Naive thymus-derived CD4-positive, alpha-beta T cell (primary cell): ENCODE results near the gene NRCAM. TPM values are rescaled to one million over a fixed set of nuclear protein-coding genes. Genes with fewer than 3 reads are reported as not detected.

Experiments
- ATAC-seq: fragments of 150-1000 bp; cut with Tn5 transposase; 2 replicates; pipeline ENCODE4 v1.10.0; 2021; ENCODE audit warnings: mild to moderate bottlenecking, moderate library complexity
- CTCF ChIA-PET: fragments of 350-600 bp; sonication (Branson Sonifier 250); formaldehyde crosslinking; loops from one replicate; lab custom pipeline; 2021; ENCODE audit warnings: antibody characterized with exemption; lab: Charles Lee
- POLR2A ChIA-PET: fragments of 350-600 bp; sonication (Branson Sonifier 250); formaldehyde crosslinking; loops from one replicate; lab custom pipeline; 2021; ENCODE audit warnings: antibody characterized with exemption, inconsistent platforms; lab: Charles Lee
- DNase-seq, 9 donors: peaks; one replicate each; pipeline versions ENCODE4 v3.0.0 to v3.0.0-alpha.2; 2020 to 2022; ENCODE audit warnings: mixed read lengths in 1 of 9
- H3K27ac ChIP-seq: one replicate; pipeline ENCODE4 v1.7.0; 2013; ENCODE audit warnings: mild to moderate bottlenecking, low read depth, low read length, moderate library complexity
- H3K27me3 ChIP-seq, 2 donors: one replicate each; pipeline ENCODE4 v1.7.0; 2013; ENCODE audit warnings: low read length in 2 of 2, mild to moderate bottlenecking in 2 of 2, moderate library complexity in 2 of 2; ENCODE audit not compliant: control insufficient read depth in 2 of 2, insufficient read depth in 2 of 2
- H3K36me3 ChIP-seq, 3 experiments: 1 replicate in 2 of 3; 2 replicates in 1 of 3; pipeline ENCODE4 v1.7.0; 2013; ENCODE audit warnings: low read length in 3 of 3, mild to moderate bottlenecking in 3 of 3, moderate library complexity in 1 of 3; ENCODE audit not compliant: insufficient read depth in 3 of 3, control insufficient read depth in 2 of 3
- H3K4me1 ChIP-seq, 2 donors: one replicate each; pipeline ENCODE4 v1.7.0; 2013; ENCODE audit warnings: low read length in 2 of 2, mild to moderate bottlenecking in 2 of 2, moderate library complexity in 1 of 2; ENCODE audit not compliant: control insufficient read depth in 2 of 2, insufficient read depth in 2 of 2
- H3K4me3 ChIP-seq: 2 replicates; pipeline ENCODE4 v1.7.0; 2013; ENCODE audit warnings: mild to moderate bottlenecking, low read length
- H3K9me3 ChIP-seq, 3 experiments: 1 replicate in 2 of 3; 2 replicates in 1 of 3; pipeline ENCODE4 v1.7.0; 2013; ENCODE audit warnings: low read length in 3 of 3; ENCODE audit not compliant: control insufficient read depth in 2 of 3
- H3K27ac Mint-ChIP-seq, 9 donors: one replicate each; pipeline ENCODE4 v1.8.0; 2020 to 2022; ENCODE audit warnings: mixed read lengths in 9 of 9, mild to moderate bottlenecking in 8 of 9, moderate library complexity in 5 of 9, inconsistent platforms in 2 of 9
- H3K27me3 Mint-ChIP-seq, 5 donors: one replicate each; pipeline ENCODE4 v1.8.0; 2021 to 2022; ENCODE audit warnings: mixed read lengths in 5 of 5, mild to moderate bottlenecking in 1 of 5
- H3K36me3 Mint-ChIP-seq, 5 donors: one replicate each; pipeline ENCODE4 v1.8.0; 2020 to 2022; ENCODE audit warnings: mixed read lengths in 5 of 5, mild to moderate bottlenecking in 3 of 5, inconsistent platforms in 1 of 5
- H3K4me1 Mint-ChIP-seq, 7 donors: one replicate each; pipeline ENCODE4 v1.8.0; 2020 to 2022; ENCODE audit warnings: mixed read lengths in 7 of 7, mild to moderate bottlenecking in 3 of 7, inconsistent platforms in 1 of 7
- H3K4me3 Mint-ChIP-seq, 10 donors: one replicate each; pipeline ENCODE4 v1.8.0; 2020 to 2022; ENCODE audit warnings: mild to moderate bottlenecking in 10 of 10, mixed read lengths in 10 of 10, moderate library complexity in 6 of 10, inconsistent platforms in 2 of 10
- H3K9me3 Mint-ChIP-seq, 11 donors: one replicate each; pipeline ENCODE4 v1.8.0; 2020 to 2022; ENCODE audit warnings: mixed read lengths in 11 of 11, mild to moderate bottlenecking in 4 of 11, inconsistent platforms in 1 of 11, moderate library complexity in 1 of 11
- intact Hi-C, 2 donors: fragments of 100-400 bp; cut with micrococcal nuclease; formaldehyde crosslinking; loops; one replicate each; pipeline ENCODE4 v1.15.1; 2023
- polyA plus RNA-seq, 2 donors: library from polyadenylated mRNA; unstranded; fragments of 300-500 nt; fragmentation: Illumina TruSeq; gene quantifications; one replicate each; pipeline ENCODE4 v1.2.3, GENCODE V29; 2021
- total RNA-seq, 6 experiments: library from RNA in 5 of 6; stranded (reverse) in 5 of 6; gene quantifications; 1 replicate in 5 of 6; 2 replicates in 1 of 6; pipeline ENCODE4 v1.2.3 and lab custom pipeline; 2021 to 2026

NRCAM gene
- total and polyA plus RNA-seq, 7 experiments from 2014 or later, result 2.1 to 13.6 (median 6.4) TPM; not detected in 1

DNA sequence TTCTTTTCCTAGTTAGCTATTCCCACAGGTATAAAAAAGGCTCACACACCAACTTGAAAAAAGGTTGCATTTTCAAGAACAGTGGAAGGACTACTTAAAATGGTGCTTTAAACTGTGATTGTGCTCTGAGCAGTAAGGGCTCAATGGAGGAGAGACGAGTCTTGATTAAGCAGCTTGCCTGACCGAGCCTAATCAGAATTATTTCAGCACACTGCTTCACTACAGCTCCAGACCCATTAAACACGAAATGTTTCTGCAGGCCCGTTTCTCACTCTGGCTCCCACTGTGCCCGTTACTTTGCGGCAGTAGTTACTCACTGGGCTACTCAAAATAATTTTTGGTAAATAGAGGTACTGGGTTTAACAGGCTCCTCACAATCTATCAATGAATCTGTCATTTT, 126.0 kb downstream of the NRCAM start:
- DNase-seq, result no peak
- Histone ChIP-seq H3K4me3 (no peak overlapping the region), H3K9me3 (no peaks in the 10 kb centered on the region), H3K27me3 (no peaks in the 10 kb centered on the region), H3K36me3 (no peaks in the 10 kb centered on the region), H3K4me1 (no peaks in the 10 kb centered on the region), H3K27ac (no peak overlapping the region)
- H3K4me3 Mint-ChIP-seq, result no peak overlapping the region
- no peaks in the 10 kb centered on the region for H3K9me3 Mint-ChIP-seq
- POLR2A ChIA-PET, result no interaction called here
- peaks cover 0 to 9% (median 0%) of the 10 kb centered on the region in 5 donors for H3K27me3 Mint-ChIP-seq
- no peaks in the 10 kb centered on the region for H3K36me3 Mint-ChIP-seq
- no peaks in the 10 kb centered on the region for H3K4me1 Mint-ChIP-seq
- intact Hi-C loops, result no loop called here
- no peak overlapping the region for H3K27ac Mint-ChIP-seq
- no peak for ATAC-seq
- CTCF ChIA-PET, result no interaction called here

GRCh38 chr7:108329514-108329913, 126.7 kb downstream of the NRCAM start:
- no peaks in the 10 kb centered on the region for H3K36me3 Mint-ChIP-seq
- H3K27ac Mint-ChIP-seq, result no peak overlapping the region
- Histone ChIP-seq H3K9me3 (no peaks in the 10 kb centered on the region), H3K27me3 (no peaks in the 10 kb centered on the region), H3K27ac (no peak overlapping the region), H3K4me1 (no peaks in the 10 kb centered on the region), H3K4me3 (no peak overlapping the region), H3K36me3 (no peaks in the 10 kb centered on the region)
- intact Hi-C loops, result no loop called here
- no peaks in the 10 kb centered on the region for H3K9me3 Mint-ChIP-seq
- H3K27me3 Mint-ChIP-seq, result peaks cover 0 to 9% (median 0%) of the 10 kb centered on the region in 5 donors
- no peaks in the 10 kb centered on the region for H3K4me1 Mint-ChIP-seq
- ChIA-PET CTCF (no interaction called here), POLR2A (no interaction called here)
- DNase-seq (no peak), ATAC-seq (no peak)
- H3K4me3 Mint-ChIP-seq, result no peak overlapping the region

DNA sequence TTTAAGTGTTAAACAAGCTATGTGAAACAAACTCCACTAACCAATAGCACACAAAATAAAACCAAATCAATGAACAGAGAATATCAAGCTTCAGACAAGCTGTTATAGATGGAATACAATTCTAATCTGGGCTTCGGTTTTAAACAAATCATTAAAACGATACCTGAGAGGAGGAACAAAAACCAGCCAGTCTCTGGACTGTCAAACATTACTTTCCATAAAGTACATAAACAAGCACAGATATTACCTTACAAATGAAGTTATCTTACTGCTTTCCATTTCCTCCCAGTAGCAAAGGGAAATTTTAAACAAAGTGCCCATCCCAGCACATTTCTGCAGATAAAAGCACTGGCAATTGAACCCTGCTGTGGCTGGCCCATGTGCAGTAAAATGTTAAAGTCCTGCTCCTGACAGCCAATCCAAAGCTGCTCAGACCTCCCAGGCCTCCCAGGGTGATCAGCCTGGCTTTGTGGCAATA, 128.0 kb downstream of the NRCAM start:
- no peak overlapping the region for H3K4me3 Mint-ChIP-seq
- no peaks in the 10 kb centered on the region for H3K36me3 ChIP-seq

DNA sequence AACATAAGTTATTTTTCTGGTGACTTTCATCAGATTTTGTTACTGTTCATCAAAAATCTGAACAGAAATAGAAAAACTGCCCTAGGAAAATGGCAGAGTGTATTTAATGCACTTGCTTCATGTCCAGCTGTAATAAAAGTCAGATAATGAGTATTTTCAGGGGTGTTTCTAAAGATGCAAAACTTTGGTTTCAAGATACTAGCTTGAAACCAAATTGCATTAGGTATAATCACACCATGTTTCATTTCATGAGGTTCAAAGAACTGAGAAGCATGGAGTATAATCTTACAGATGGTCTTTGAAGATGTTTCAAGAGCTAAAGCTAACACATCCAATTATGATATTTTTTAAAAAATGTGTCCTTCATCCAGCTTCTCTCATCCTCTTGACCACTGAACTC, 128.9 kb downstream of the NRCAM start:
- H3K9me3 ChIP-seq, result no peaks in the 10 kb centered on the region
- POLR2A ChIA-PET, result no interaction called here
- ATAC-seq, result no peak

More for the DNA sequence above, 128.0 kb downstream of the NRCAM start:
- Mint-ChIP-seq H3K27ac (no peak overlapping the region), H3K27me3 (no peaks in the 10 kb centered on the region), H3K9me3 (no peaks in the 10 kb centered on the region), H3K4me1 (no peaks in the 10 kb centered on the region), H3K36me3 (no peaks in the 10 kb centered on the region)
- H3K4me3 ChIP-seq, result no peak overlapping the region
- intact Hi-C loops, result no loop called here
- no peak overlapping the region for H3K27ac ChIP-seq
- H3K27me3 ChIP-seq, result no peaks in the 10 kb centered on the region
- H3K9me3 ChIP-seq, result no peaks in the 10 kb centered on the region
- POLR2A ChIA-PET, result no interaction called here
- ATAC-seq (no peak), DNase-seq (no peak)
- CTCF ChIA-PET, result no interaction called here
- H3K4me1 ChIP-seq, result no peaks in the 10 kb centered on the region

GRCh38 chr7:108326938-108327337, 129.3 kb downstream of the NRCAM start:
- no peak for ATAC-seq
- Histone ChIP-seq H3K9me3 (no peaks in the 10 kb centered on the region), H3K27me3 (no peaks in the 10 kb centered on the region), H3K27ac (no peak overlapping the region), H3K4me3 (no peak overlapping the region), H3K4me1 (no peaks in the 10 kb centered on the region), H3K36me3 (no peaks in the 10 kb centered on the region)
- CTCF ChIA-PET, result no interaction called here
- Mint-ChIP-seq H3K27ac (no peak overlapping the region), H3K27me3 (no peaks in the 10 kb centered on the region), H3K36me3 (no peaks in the 10 kb centered on the region), H3K4me3 (no peak overlapping the region), H3K9me3 (no peaks in the 10 kb centered on the region), H3K4me1 (no peaks in the 10 kb centered on the region)
- no peak for DNase-seq
- intact Hi-C loops, result no loop called here
- POLR2A ChIA-PET, result no interaction called here

More for the DNA sequence above, 128.9 kb downstream of the NRCAM start:
- H3K27ac Mint-ChIP-seq, result no peak overlapping the region
- DNase-seq, result no peak
- H3K4me1 Mint-ChIP-seq, result no peaks in the 10 kb centered on the region
- CTCF ChIA-PET, result no interaction called here
- H3K27me3 ChIP-seq, result no peaks in the 10 kb centered on the region
- intact Hi-C loops, result no loop called here
- no peak overlapping the region for H3K27ac ChIP-seq
- H3K9me3 Mint-ChIP-seq, result no peaks in the 10 kb centered on the region
- H3K27me3 Mint-ChIP-seq, result no peaks in the 10 kb centered on the region
- no peak overlapping the region for H3K4me3 ChIP-seq
- no peaks in the 10 kb centered on the region for H3K36me3 ChIP-seq
- no peak overlapping the region for H3K4me3 Mint-ChIP-seq
- no peaks in the 10 kb centered on the region for H3K4me1 ChIP-seq
- no peaks in the 10 kb centered on the region for H3K36me3 Mint-ChIP-seq

GRCh38 chr7:108324053-108325038, 131.9 kb downstream of the NRCAM start:
- Histone ChIP-seq H3K36me3 (no peaks in the 10 kb centered on the region), H3K27me3 (no peaks in the 10 kb centered on the region), H3K4me1 (no peaks in the 10 kb centered on the region), H3K9me3 (no peaks in the 10 kb centered on the region), H3K27ac (no peak overlapping the region), H3K4me3 (no peak overlapping the region)
- ChIA-PET CTCF (no interaction called here), POLR2A (no interaction called here)
- no peak overlapping the region for H3K4me3 Mint-ChIP-seq
- intact Hi-C loops, result no loop called here
- no peak overlapping the region for H3K27ac Mint-ChIP-seq
- no peaks in the 10 kb centered on the region for H3K27me3 Mint-ChIP-seq
- ATAC-seq (no peak), DNase-seq (no peak)
- H3K4me1 Mint-ChIP-seq, result no peaks in the 10 kb centered on the region
- no peaks in the 10 kb centered on the region for H3K9me3 Mint-ChIP-seq
- H3K36me3 Mint-ChIP-seq, result peaks cover 0 to 3% (median 0%) of the 10 kb centered on the region in 5 donors
